K562 (cell line): ENCODE results near the gene ZFPM1. TPM values are rescaled to one million over a fixed set of nuclear protein-coding genes. Genes with fewer than 3 reads are reported as not detected.

Source experiments
- ARID3B ChIP-seq: fragments of 250-450 bp; sonication (Bioruptor Pico); IDR thresholded peaks from 2 replicates; pipeline ENCODE4 v1.4.0; 2020; ENCODE audit warnings: borderline replicate concordance
- HINFP ChIP-seq: fragments of 450-650 bp; conservative IDR thresholded peaks from 2 replicates; pipeline ENCODE4 v1.6.1; 2016; ENCODE audit warnings: missing genetic modification characterization, low read depth, mild to moderate bottlenecking, control low read depth, missing compliant biosample characterization
- HNRNPLL ChIP-seq: fragments of 200-400 bp; formaldehyde crosslinking; IDR thresholded peaks from 2 replicates; pipeline ENCODE4 v1.6.1; 2017; ENCODE audit warnings: low read length, low read depth, mild to moderate bottlenecking; ENCODE audit not compliant: poor library complexity, severe bottlenecking
- IRF2 ChIP-seq: sonication (generic); formaldehyde crosslinking; IDR thresholded peaks from 2 replicates; pipeline ENCODE4 v1.8.1; 2022; ENCODE audit warnings: mild to moderate bottlenecking, missing genetic modification reagents
- KLF6 ChIP-seq: fragments of 250-450 bp; sonication (Bioruptor Pico); IDR thresholded peaks from 2 replicates; pipeline ENCODE4 v1.4.0; 2020; ENCODE audit warnings: mild to moderate bottlenecking, moderate library complexity, borderline replicate concordance
- LARP7 ChIP-seq: fragments of 450-650 bp; IDR thresholded peaks from 2 replicates; pipeline ENCODE4 v1.6.1; 2016
- MCM7 ChIP-seq, 2 experiments: fragments of 450-650 bp; IDR thresholded peaks; 2 replicates each; pipeline ENCODE4 v1.6.1; 2016 to 2018
- PREB ChIP-seq: sonication (generic); formaldehyde crosslinking; IDR thresholded peaks from 2 replicates; pipeline ENCODE4 v1.8.1; 2023; ENCODE audit warnings: mild to moderate bottlenecking, missing genetic modification reagents
- THAP12 ChIP-seq: fragments of 250-450 bp; sonication (Bioruptor Pico); IDR thresholded peaks from 2 replicates; pipeline ENCODE4 v1.9.0; 2021; ENCODE audit warnings: mild to moderate bottlenecking, inconsistent platforms
- ZNF445 ChIP-seq: fragments of 250-450 bp; sonication (Bioruptor Pico); IDR thresholded peaks from 2 replicates; pipeline ENCODE4 v1.4.0; 2020; ENCODE audit warnings: low read depth, mild to moderate bottlenecking, moderate library complexity
- polyA plus RNA-seq, 8 experiments: library from polyadenylated mRNA; depleted of rRNA in 4 of 8; stranded (reverse) in 5 of 8; unstranded in 3 of 8; fragments of >200 nt; fragmentation: Nextera tagmentation in 2 of 8; fragmentation: Illumina TruSeq in 1 of 8; extraction: Ambion mirVana in 2 of 8; extraction: Trizol in 1 of 8; gene quantifications; 2 replicates each; pipeline versions ENCODE4 v1.2.1 to v1.2.3, GENCODE V29; 2011 to 2014; ENCODE audit warnings: inconsistent platforms in 1 of 8, missing spikeins in 1 of 8
- total RNA-seq, 7 experiments: library from RNA; depleted of rRNA in 6 of 7; stranded (reverse); fragments of >200 nt in 6 of 7; fragmentation: Illumina TruSeq in 2 of 7; extraction: Trizol in 2 of 7; gene quantifications; 2 replicates each; pipeline versions ENCODE4 v1.2.1 to v1.2.3, GENCODE V29; 2011 to 2021; ENCODE audit warnings: low replicate concordance in 1 of 7

The ZFPM1 gene
- total and polyA plus RNA-seq, 9 of the 15 experiments (the other 6 are each of a cell fraction or from before 2014, with no cell fraction given), result 0.03 to 35.9 (median 1.4) TPM

DNA sequence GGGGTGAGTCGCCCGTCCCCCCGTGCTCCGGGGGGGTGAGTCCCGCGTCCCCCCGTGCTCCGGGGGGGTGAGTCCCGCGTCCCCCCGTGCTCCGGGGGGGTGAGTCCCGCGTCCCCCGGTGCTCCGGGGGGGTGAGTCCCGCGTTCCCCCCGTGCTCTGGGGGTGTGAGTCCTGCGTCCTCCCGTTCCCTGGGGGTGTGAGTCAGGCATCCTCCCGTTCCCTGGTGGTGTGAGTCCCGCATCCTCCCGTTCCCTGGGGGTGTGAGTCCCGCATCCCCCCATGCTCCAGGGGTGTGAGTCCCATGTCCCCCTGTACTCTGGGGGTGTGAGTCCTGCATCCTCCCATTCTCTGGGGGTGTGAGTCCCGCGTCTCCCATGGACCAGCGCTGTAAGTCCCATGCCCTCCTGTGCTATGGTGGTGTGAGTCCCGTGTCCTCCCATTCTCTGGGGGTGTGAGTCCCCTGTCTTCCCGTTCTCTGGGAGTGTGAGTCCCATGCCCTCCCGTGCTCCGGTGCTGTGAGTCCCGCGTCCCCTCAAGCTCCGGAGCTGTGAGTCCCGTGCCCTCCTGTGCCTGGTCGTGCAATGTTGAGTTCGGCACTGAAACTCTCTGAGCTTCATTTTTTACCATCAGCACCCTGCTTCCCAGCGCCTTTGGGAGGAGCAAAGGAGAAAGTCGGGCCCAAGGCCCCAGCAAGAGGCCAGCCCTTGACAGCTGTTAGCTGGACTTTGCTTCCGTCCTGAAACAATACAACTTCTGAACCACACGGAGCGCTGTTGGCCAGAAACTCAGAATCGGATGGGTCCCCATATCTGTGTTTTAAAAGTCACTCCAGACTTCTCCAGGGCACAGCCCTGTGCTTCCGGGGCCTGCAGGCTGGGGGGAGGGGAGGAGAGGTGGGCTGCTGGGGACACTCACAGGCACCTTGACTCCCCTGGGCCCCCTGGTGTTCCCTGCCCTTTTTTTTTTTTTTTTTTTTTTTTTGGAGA lies 105.7 kb downstream of the ZFPM1 start (continued):
- TF ChIP-seq HNRNPLL, result no peak
- no peak for TF ChIP-seq ZNF445 (CRISPR knock-in tag)
- TF ChIP-seq ARID3B (CRISPR knock-in tag), result no peak
- no peak for TF ChIP-seq MCM7 (IDR thresholded peaks at IDR 0.05)
- TF ChIP-seq HINFP, result no peak
- TF ChIP-seq KLF6, result no peak
- TF ChIP-seq LARP7, result no peak
- no peak for TF ChIP-seq IRF2 (CRISPR knock-in tag)
- no peak for TF ChIP-seq THAP12 (CRISPR knock-in tag)
- no peak for TF ChIP-seq PREB (CRISPR knock-in tag)
